Endothelial cell of umbilical vein (primary cell): ENCODE results near the gene CCNYL1. TPM values are rescaled to one million over a fixed set of nuclear protein-coding genes. Genes with fewer than 3 reads are reported as not detected.
A peak's percentile ranks its signal among the peaks of the same experiment; 100 is the strongest.

Source experiments
- BruUV-seq: library from RNA; stranded (reverse); fragments of 400-500 nt; replicated peaks from 2 replicates; lab custom pipeline; 2021; lab: Mats Ljungman, UMichigan
- CTCF ChIA-PET: fragments of 300-600, 350-600 bp; sonication (Branson Sonifier 250); formaldehyde crosslinking; loops from one replicate; lab custom pipeline; 2021; ENCODE audit warnings: antibody characterized with exemption, inconsistent platforms; lab: Charles Lee
- POLR2A ChIA-PET: fragments of 300-600, 350-600 bp; sonication (Branson Sonifier 250); formaldehyde crosslinking; loops from one replicate; lab custom pipeline; 2021; ENCODE audit warnings: antibody characterized with exemption, inconsistent platforms; lab: Charles Lee
- DNase-seq: peaks from one replicate; pipeline ENCODE4 v3.0.0-alpha.2; 2011; ENCODE audit warnings: low read depth, low spot score
- FAIRE-seq: peaks from 2 replicates; lab custom pipeline; 2011; peaks lifted over from hg19 to GRCh38; lab: Jason Lieb, UNC
- H2AFZ ChIP-seq: 2 replicates; pipeline ENCODE4 v1.6.0; 2012; ENCODE audit warnings: low read depth, low read length, control low read depth, inconsistent platforms
- H3K27ac ChIP-seq: 2 replicates; pipeline ENCODE4 v1.5.1; 2011; ENCODE audit warnings: low read depth, mild to moderate bottlenecking, control low read depth, low read length, moderate library complexity; ENCODE audit not compliant: insufficient read depth
- H3K27me3 ChIP-seq, 2 experiments: 2 replicates each; pipeline versions ENCODE4 v1.6.0 to v1.6.1; 2011; ENCODE audit warnings: low read length in 2 of 2, mixed read lengths in 1 of 2; ENCODE audit not compliant: control insufficient read depth in 2 of 2, insufficient read depth in 2 of 2
- H3K36me3 ChIP-seq, 2 experiments: 2 replicates in 1 of 2; 3 replicates in 1 of 2; pipeline ENCODE4 v1.5.1; 2011; ENCODE audit warnings: low read length in 2 of 2, mild to moderate bottlenecking in 1 of 2, moderate library complexity in 1 of 2; ENCODE audit not compliant: control insufficient read depth in 2 of 2, insufficient read depth in 2 of 2; ENCODE audit errors: extremely low read depth in 1 of 2
- H3K4me1 ChIP-seq: 3 replicates; pipeline ENCODE4 v1.5.1; 2011; ENCODE audit warnings: mild to moderate bottlenecking, low read length; ENCODE audit not compliant: control insufficient read depth, insufficient read depth; ENCODE audit errors: extremely low read depth
- H3K4me2 ChIP-seq: 2 replicates; pipeline ENCODE4 v1.6.1; 2011; ENCODE audit warnings: low read length, control low read depth, mixed read lengths; ENCODE audit not compliant: insufficient read depth
- H3K4me3 ChIP-seq, 3 experiments: fragments of 200-600 bp in 1 of 3; sonication (generic), shearing (Covaris generic) in 1 of 3; replicated peaks in 1 of 3; 2 replicates each; pipeline ENCODE4 v1.5.1; 2011 to 2016; ENCODE audit warnings: control low read depth in 3 of 3, low read length in 3 of 3, mild to moderate bottlenecking in 2 of 3, inconsistent platforms in 1 of 3, low read depth in 1 of 3, moderate library complexity in 1 of 3; ENCODE audit not compliant: insufficient read depth in 1 of 3
- H3K79me2 ChIP-seq: 2 replicates; pipeline ENCODE4 v1.6.0; 2012; ENCODE audit warnings: low read length, inconsistent platforms; ENCODE audit not compliant: control insufficient read depth, insufficient read depth
- H3K9ac ChIP-seq: replicated peaks from 2 replicates; pipeline ENCODE3; 2011; ENCODE audit warnings: low read length, control low read depth; ENCODE audit not compliant: insufficient read depth; ENCODE audit errors: extremely low read depth
- H3K9me1 ChIP-seq: replicated peaks from 3 replicates; pipeline ENCODE4 v1.6.0; 2011; ENCODE audit warnings: mild to moderate bottlenecking, low read length; ENCODE audit not compliant: control insufficient read depth, insufficient read depth; ENCODE audit errors: extremely low read depth
- H3K9me3 ChIP-seq: replicated peaks from 2 replicates; pipeline ENCODE4 v1.5.1; 2012; ENCODE audit warnings: low read length, inconsistent platforms; ENCODE audit not compliant: control insufficient read depth, insufficient read depth
- H4K20me1 ChIP-seq: replicated peaks from 2 replicates; pipeline ENCODE3; 2011; ENCODE audit warnings: mild to moderate bottlenecking, low read length; ENCODE audit not compliant: control insufficient read depth, insufficient read depth; ENCODE audit errors: extremely low read depth
- CTCF ChIP-seq, 2 donors: IDR thresholded peaks; 1 replicate in 1 of 2; 2 replicates in 1 of 2; pipeline ENCODE4 v1.5.1; 2011; ENCODE audit warnings: low read length in 2 of 2, mild to moderate bottlenecking in 2 of 2, moderate library complexity in 2 of 2, control low read depth in 1 of 2, inconsistent platforms in 1 of 2, low read depth in 1 of 2; ENCODE audit not compliant: insufficient read depth in 1 of 2; ENCODE audit errors: extremely low read depth in 1 of 2
- MYC ChIP-seq: IDR thresholded peaks from one replicate; pipeline ENCODE4 v1.6.1; 2011; ENCODE audit warnings: mild to moderate bottlenecking, low read depth, low read length
- dilution Hi-C: fragments of 300-500 bp; cut with MboI; formaldehyde crosslinking; loops from one replicate; pipeline ENCODE4 v1.15.0; 2019; ENCODE audit warnings: low sequenced_read_pairs; ENCODE audit not compliant: extremely low pct_ligation_motif_present
- intact Hi-C: fragments of 100-400 bp; cut with micrococcal nuclease; formaldehyde crosslinking; loops from one replicate; pipeline ENCODE4 v1.10.0; 2022
- polyA plus RNA-seq, 4 experiments: library from polyadenylated mRNA; depleted of rRNA in 3 of 4; stranded (reverse) in 3 of 4; unstranded in 1 of 4; fragments of >200 nt; gene quantifications; 2 replicates each; pipeline versions ENCODE4 v1.2.1 to v1.2.3, GENCODE V29; 2011 to 2012; ENCODE audit warnings: missing spikeins in 1 of 4
- total RNA-seq: library from RNA; stranded (reverse); gene quantifications from 2 replicates; pipeline ENCODE4 v1.2.3, GENCODE V29; 2021

Gene CCNYL1
- total and polyA plus RNA-seq, 2 donors (not counting 3 experiments of a cell fraction or from before 2014, with no cell fraction given) = 15.2 to 49.3 TPM

- no peaks in the 10 kb centered on the region for H3K79me2 ChIP-seq
- DNase-seq = peak; percentile 45
- intact Hi-C loops (loop anchor here (1.0 to 10.0 kb wide), 7 partner anchors 140 to 487 kb away; partner anchors contain the start of genes IDH1 and PLEKHM3), dilution Hi-C loops (no loop called here)
- H2AFZ ChIP-seq = peak overlapping the region; percentile 75
- H3K9me3 ChIP-seq = no peaks in the 10 kb centered on the region
- CTCF ChIA-PET = interaction anchor here (1.4 to 5.5 kb wide), 6 partner anchors 204 to 303 kb away, joined by 3 to 54 read pairs (median 11); partner anchors contain the start of gene PLEKHM3
- peak overlapping the region in 2 of 3 experiments; percentile 66 to 72 for H3K4me3 ChIP-seq
- no peaks in the 10 kb centered on the region for H3K27me3 ChIP-seq
- TF ChIP-seq MYC (no peak), CTCF (IDR thresholded peaks at IDR 0.05; ENCODE audit: extremely low read depth in 1 of 2, insufficient read depth in 1 of 2, low read depth in 1 of 2, low read length in 2 of 2) (peak; percentile 44 to 66)
- no peak overlapping the region for H3K9ac ChIP-seq
- H3K9me1 ChIP-seq = no peaks in the 10 kb centered on the region
- H3K27ac ChIP-seq = no peak overlapping the region
- BruUV-seq = no TSS peak
- no peaks in the 10 kb centered on the region for H4K20me1 ChIP-seq
- POLR2A ChIA-PET = no interaction called here
- peak; percentile 82 for FAIRE-seq
- H3K4me1 ChIP-seq = peaks cover 16% of the 10 kb centered on the region
- no peaks in the 10 kb centered on the region for H3K36me3 ChIP-seq
- peak overlapping the region; percentile 96 for H3K4me2 ChIP-seq
Observed at GRCh38 chr2:207767461-207768167, 56.2 kb downstream of the CCNYL1 start.
